Lower lobe of right lung (tissue), 2 donors: ENCODE measurements around the gene HTR1D. TPM values are rescaled to one million over a fixed set of nuclear protein-coding genes. Genes with fewer than 3 reads are reported as not detected.

Experiments used
- ATAC-seq, 2 donors: fragments of 200-7000 bp; cut with Tn5 transposase; one replicate each; pipeline ENCODE4 v1.9.1; 2020 to 2022; ENCODE audit warnings: mild to moderate bottlenecking in 2 of 2, moderate library complexity in 2 of 2
- DNase-seq: peaks from one replicate; pipeline ENCODE4 v3.0.0-alpha.2; 2020
- H3K27ac ChIP-seq: fragments of 200-600 bp; one replicate; pipeline ENCODE4 v1.8.0; 2022
- H3K27me3 ChIP-seq: fragments of 200-600 bp; one replicate; pipeline ENCODE4 v1.8.0; 2022; ENCODE audit warnings: low read depth
- H3K36me3 ChIP-seq: fragments of 200-600 bp; one replicate; pipeline ENCODE4 v1.8.0; 2022; ENCODE audit warnings: mild to moderate bottlenecking
- H3K4me1 ChIP-seq: fragments of 200-600 bp; one replicate; pipeline ENCODE4 v1.8.0; 2022
- H3K4me3 ChIP-seq: fragments of 200-600 bp; one replicate; pipeline ENCODE4 v1.8.0; 2022; ENCODE audit warnings: mild to moderate bottlenecking
- H3K9me3 ChIP-seq: fragments of 200-600 bp; one replicate; pipeline ENCODE4 v1.8.0; 2022
- intact Hi-C: fragments of 100-400 bp; cut with DNase I; formaldehyde crosslinking; loops from one replicate; pipeline ENCODE4 v1.11.0; 2022
- total RNA-seq: library from RNA; stranded (reverse); fragmentation: NEBNext Ultra II Directional; extraction: Animal tissue kit (Norgen Biotek cat#: 25700); gene quantifications from one replicate; pipeline ENCODE4 v1.2.1, GENCODE V29; 2021
- TF ChIP-seq, protein P1 (sequence below): fragments of 200-600 bp; IDR thresholded peaks from one replicate; pipeline ENCODE4 v1.8.0; 2022; ENCODE audit warnings: antibody characterized with exemption, mild to moderate bottlenecking
- donor health status: DM: no; HTN: yes; CAD: no; lungs with severe emphysema.

Gene HTR1D
- total RNA-seq, 1 donor from 2014 or later: 1.1 TPM

GRCh38 chr1:23163395-23163794 is 53.9 kb downstream of the HTR1D start:
- intact Hi-C loops: no loop called here
- TF ChIP-seq, protein P1, sequence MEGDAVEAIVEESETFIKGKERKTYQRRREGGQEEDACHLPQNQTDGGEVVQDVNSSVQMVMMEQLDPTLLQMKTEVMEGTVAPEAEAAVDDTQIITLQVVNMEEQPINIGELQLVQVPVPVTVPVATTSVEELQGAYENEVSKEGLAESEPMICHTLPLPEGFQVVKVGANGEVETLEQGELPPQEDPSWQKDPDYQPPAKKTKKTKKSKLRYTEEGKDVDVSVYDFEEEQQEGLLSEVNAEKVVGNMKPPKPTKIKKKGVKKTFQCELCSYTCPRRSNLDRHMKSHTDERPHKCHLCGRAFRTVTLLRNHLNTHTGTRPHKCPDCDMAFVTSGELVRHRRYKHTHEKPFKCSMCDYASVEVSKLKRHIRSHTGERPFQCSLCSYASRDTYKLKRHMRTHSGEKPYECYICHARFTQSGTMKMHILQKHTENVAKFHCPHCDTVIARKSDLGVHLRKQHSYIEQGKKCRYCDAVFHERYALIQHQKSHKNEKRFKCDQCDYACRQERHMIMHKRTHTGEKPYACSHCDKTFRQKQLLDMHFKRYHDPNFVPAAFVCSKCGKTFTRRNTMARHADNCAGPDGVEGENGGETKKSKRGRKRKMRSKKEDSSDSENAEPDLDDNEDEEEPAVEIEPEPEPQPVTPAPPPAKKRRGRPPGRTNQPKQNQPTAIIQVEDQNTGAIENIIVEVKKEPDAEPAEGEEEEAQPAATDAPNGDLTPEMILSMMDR: no peak

DNA sequence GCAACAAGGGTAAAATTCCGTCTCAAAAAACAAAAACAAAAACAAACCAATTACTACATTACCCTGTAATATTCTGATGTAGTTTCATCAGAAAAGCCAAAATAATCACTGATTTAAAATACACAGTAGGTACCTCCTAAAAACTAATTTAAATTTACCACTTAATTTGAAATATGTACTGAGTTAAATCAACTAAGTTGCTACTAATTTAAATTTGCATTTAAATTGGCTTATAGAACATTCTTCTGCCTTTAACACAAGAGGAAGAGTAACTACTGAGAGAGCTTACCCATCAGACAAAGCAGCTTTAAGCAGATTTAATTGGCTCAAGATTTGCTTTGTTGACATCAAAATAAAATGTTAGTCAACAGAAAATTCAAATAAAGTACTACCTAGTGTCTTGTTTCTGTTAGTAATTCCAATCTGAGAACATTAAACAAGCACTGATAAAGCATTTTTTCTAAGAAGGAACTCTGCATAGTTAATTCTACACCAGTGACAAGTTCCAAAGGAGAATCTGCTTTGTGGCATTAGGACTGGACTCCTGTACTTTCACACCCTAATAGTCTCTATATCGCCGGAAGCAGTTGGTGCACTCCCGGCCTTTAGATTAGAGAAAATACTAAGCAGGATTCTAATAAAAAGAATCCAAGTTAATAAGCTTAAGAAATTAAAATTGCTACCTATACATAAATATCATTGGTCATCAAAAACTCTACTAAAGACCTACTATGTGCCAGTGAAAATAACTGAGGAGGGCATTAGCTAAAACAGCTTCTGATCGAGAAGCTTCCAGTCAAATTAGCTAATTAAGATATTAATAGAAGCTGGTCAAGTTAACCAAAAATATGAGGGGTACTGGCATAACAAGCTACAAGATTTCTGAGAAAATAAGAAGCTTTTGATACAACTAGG is 57.1 kb downstream of the HTR1D start:
- intact Hi-C loops: no loop called here
- Histone ChIP-seq H3K27me3 (no peaks in the 10 kb centered on the region), H3K27ac (no peak overlapping the region), H3K9me3 (no peaks in the 10 kb centered on the region), H3K4me1 (peaks cover 18% of the 10 kb centered on the region), H3K4me3 (no peak overlapping the region), H3K36me3 (no peaks in the 10 kb centered on the region)
- ATAC-seq: no peak
- no peak for DNase-seq
- TF ChIP-seq, protein P1: no peak

More at GRCh38 chr1:23163395-23163794, 53.9 kb downstream of the HTR1D start:
- Histone ChIP-seq H3K36me3 (no peaks in the 10 kb centered on the region), H3K4me3 (no peak overlapping the region), H3K27ac (no peak overlapping the region), H3K27me3 (no peaks in the 10 kb centered on the region), H3K4me1 (peaks cover 36% of the 10 kb centered on the region), H3K9me3 (no peaks in the 10 kb centered on the region)
- no peak for DNase-seq
- ATAC-seq: no peak

DNA sequence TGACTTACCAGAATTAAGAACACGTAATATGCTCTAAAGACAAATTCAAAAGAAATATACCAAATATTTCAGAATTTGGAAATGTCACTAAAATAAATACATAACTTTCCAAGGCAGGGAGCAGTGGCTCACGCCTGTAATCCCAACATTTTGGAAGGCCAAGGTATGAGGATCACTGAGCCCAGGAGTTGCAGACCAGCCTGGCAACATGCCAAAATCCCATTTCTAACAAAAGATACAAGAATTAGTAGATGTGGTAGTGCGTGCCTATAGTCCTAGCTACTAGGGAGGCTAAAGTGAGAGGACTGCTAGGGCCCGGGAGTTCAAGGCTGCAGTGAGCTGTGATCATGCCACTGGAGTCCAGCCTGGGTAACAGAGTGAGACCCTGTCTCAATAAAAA is 60.4 kb downstream of the HTR1D start:
- TF ChIP-seq, protein P1: no peak
- ATAC-seq: no peak
- intact Hi-C loops: no loop called here

GRCh38 chr1:23152966-23153684 is 64.2 kb downstream of the HTR1D start:
- Histone ChIP-seq H3K36me3 (no peaks in the 10 kb centered on the region), H3K27ac (no peak overlapping the region), H3K4me1 (peaks cover 12% of the 10 kb centered on the region), H3K9me3 (no peaks in the 10 kb centered on the region), H3K4me3 (no peak overlapping the region), H3K27me3 (no peaks in the 10 kb centered on the region)
- no peak for ATAC-seq
- no peak for DNase-seq
- intact Hi-C loops: no loop called here
- TF ChIP-seq, protein P1: no peak

More for the DNA sequence above, 60.4 kb downstream of the HTR1D start:
- no peak for DNase-seq
- Histone ChIP-seq H3K4me3 (no peak overlapping the region), H3K4me1 (peaks cover 15% of the 10 kb centered on the region), H3K9me3 (no peaks in the 10 kb centered on the region), H3K36me3 (no peaks in the 10 kb centered on the region), H3K27me3 (no peaks in the 10 kb centered on the region), H3K27ac (no peak overlapping the region)

DNA sequence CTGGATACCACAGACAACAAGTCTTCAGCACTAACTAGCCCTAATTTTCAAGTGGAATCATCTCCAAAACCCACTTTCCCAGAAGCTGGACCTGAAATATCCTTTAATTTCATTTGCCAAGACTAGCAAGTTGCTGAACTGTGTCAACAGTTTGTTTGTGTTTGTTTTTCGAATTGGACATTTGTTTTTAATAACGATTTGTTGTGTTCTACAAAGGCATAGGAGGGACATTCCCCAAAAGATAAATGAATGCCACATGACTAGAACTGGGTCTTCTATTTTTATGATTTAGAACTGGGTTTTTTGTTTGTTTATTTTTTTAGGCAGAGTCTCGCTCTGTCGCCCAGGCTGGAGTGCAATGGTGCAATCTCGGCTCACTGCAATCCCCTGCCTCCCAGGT is 66.6 kb downstream of the HTR1D start:
- no peaks in the 10 kb centered on the region for H3K9me3 ChIP-seq
- no peak overlapping the region for H3K27ac ChIP-seq
- H3K4me3 ChIP-seq: no peak overlapping the region
- H3K36me3 ChIP-seq: no peaks in the 10 kb centered on the region
- ATAC-seq: no peak
- no peaks in the 10 kb centered on the region for H3K27me3 ChIP-seq
- no peak for DNase-seq
- peaks cover 12% of the 10 kb centered on the region for H3K4me1 ChIP-seq
- intact Hi-C loops: no loop called here
- TF ChIP-seq, protein P1: no peak
